Activated CD4-positive, alpha-beta memory T cell treated with anti-CD3 and anti-CD28 coated beads, Interleukin-2, amount 10 ng/mL, durations not matched to agents 7 days and 5 days (primary cell): Measurements from ENCODE around the gene ARL11. TPM values are rescaled to one million over a fixed set of nuclear protein-coding genes. Genes with fewer than 3 reads are reported as not detected.
A peak's percentile ranks its signal among the peaks of the same experiment; 100 is the strongest.
"Not testable (repeated sequence)": the region's sequence is repeated elsewhere in the genome, so short reads cannot be mapped to it uniquely, and the experiment has no call there.

Source experiments
- CTCF ChIA-PET: fragments of 350-600 bp; sonication (Branson Sonifier 250); formaldehyde crosslinking; loops from one replicate; lab custom pipeline; 2021; ENCODE audit warnings: antibody characterized with exemption, inconsistent platforms; lab: Charles Lee
- POLR2A ChIA-PET: fragments of 350-600 bp; sonication (Branson Sonifier 250); formaldehyde crosslinking; loops from one replicate; lab custom pipeline; 2021; ENCODE audit warnings: antibody characterized with exemption; lab: Charles Lee
- DNase-seq: peaks from one replicate; pipeline ENCODE4 v3.0.0-alpha.2; 2020
- H3K27ac Mint-ChIP-seq: one replicate; pipeline ENCODE4 v1.8.0; 2021; ENCODE audit warnings: mild to moderate bottlenecking, mixed read lengths
- H3K27me3 Mint-ChIP-seq: one replicate; pipeline ENCODE4 v1.8.0; 2021; ENCODE audit warnings: mixed read lengths
- H3K36me3 Mint-ChIP-seq: one replicate; pipeline ENCODE4 v1.8.0; 2021; ENCODE audit warnings: low read depth, mixed read lengths
- H3K4me1 Mint-ChIP-seq: one replicate; pipeline ENCODE4 v1.8.0; 2021; ENCODE audit warnings: mixed read lengths
- H3K4me3 Mint-ChIP-seq: one replicate; pipeline ENCODE4 v1.8.0; 2021; ENCODE audit warnings: mild to moderate bottlenecking, mixed read lengths
- H3K9me3 Mint-ChIP-seq: one replicate; pipeline ENCODE4 v1.8.0; 2021; ENCODE audit warnings: mixed read lengths
- total RNA-seq, 2 experiments: library from RNA; stranded (reverse); gene quantifications; one replicate each; pipeline ENCODE4 v1.2.3, GENCODE V29; 2021

Gene ARL11
- total RNA-seq, 2 experiments from 2014 or later: 0.63 to 0.81 TPM

GRCh38 chr13:49597043-49597641 lies 31.2 kb upstream of the ARL11 start:
- ChIA-PET POLR2A (interaction anchor here (1.0 kb wide), 1 partner anchor 12 kb away, joined by 5 read pairs; the partner anchor contains the start of gene RCBTB1), CTCF (interaction anchor here (0.6 kb wide), 1 partner anchor 199 kb away, joined by 3 read pairs; no protein-coding TSS in a partner anchor)
- H3K4me3 Mint-ChIP-seq: no peak overlapping the region
- no peaks in the 10 kb centered on the region for H3K36me3 Mint-ChIP-seq
- no peaks in the 10 kb centered on the region for H3K9me3 Mint-ChIP-seq
- no peaks in the 10 kb centered on the region for H3K27me3 Mint-ChIP-seq
- DNase-seq: no peak
- no peak overlapping the region for H3K27ac Mint-ChIP-seq
- H3K4me1 Mint-ChIP-seq: no peaks in the 10 kb centered on the region

- Mint-ChIP-seq H3K27me3 (no peaks in the 10 kb centered on the region), H3K27ac (no peak overlapping the region), H3K9me3 (no peaks in the 10 kb centered on the region), H3K4me3 (no peak overlapping the region), H3K36me3 (no peaks in the 10 kb centered on the region), H3K4me1 (peaks cover 3% of the 10 kb centered on the region)
- DNase-seq: no peak
- CTCF ChIA-PET: interaction anchor here (1.2 to 1.5 kb wide), 3 partner anchors 11 to 300 kb away, joined by 3 to 7 read pairs (median 5); no protein-coding TSS in a partner anchor
- POLR2A ChIA-PET: interaction anchor here (1.4 to 1.6 kb wide), 3 partner anchors 16 to 159 kb away, joined by 4 to 6 read pairs (median 5); partner anchors contain the start of genes PHF11 and RCBTB1
Measured at GRCh38 chr13:49602005-49602404, 26.3 kb upstream of the ARL11 start.

- POLR2A ChIA-PET: interaction anchor here (1.4 to 1.6 kb wide), 3 partner anchors 17 to 160 kb away, joined by 4 to 6 read pairs (median 5); partner anchors contain the start of genes PHF11 and RCBTB1
Measured at GRCh38 chr13:49602615-49603014, 25.7 kb upstream of the ARL11 start.

GRCh38 chr13:49604570-49604969 lies 23.7 kb upstream of the ARL11 start:
- DNase-seq: no peak
- ChIA-PET POLR2A (no interaction called here), CTCF (interaction anchor here (1.9 kb wide), 1 partner anchor 160 kb away, joined by 5 read pairs; no protein-coding TSS in a partner anchor)
- H3K27ac Mint-ChIP-seq: no peak overlapping the region
- H3K4me1 Mint-ChIP-seq: peaks cover 6% of the 10 kb centered on the region
- H3K4me3 Mint-ChIP-seq: no peak overlapping the region
- no peaks in the 10 kb centered on the region for H3K9me3 Mint-ChIP-seq
- no peaks in the 10 kb centered on the region for H3K36me3 Mint-ChIP-seq
- peaks cover 2% of the 10 kb centered on the region for H3K27me3 Mint-ChIP-seq

More at GRCh38 chr13:49602615-49603014, 25.7 kb upstream of the ARL11 start:
- CTCF ChIA-PET: interaction anchor here (0.5 to 1.5 kb wide), 5 partner anchors 10 to 1022 kb away, joined by 3 to 7 read pairs (median 3); no protein-coding TSS in a partner anchor
- H3K4me3 Mint-ChIP-seq, H3K36me3 Mint-ChIP-seq, H3K27ac Mint-ChIP-seq, H3K27me3 Mint-ChIP-seq, H3K9me3 Mint-ChIP-seq, DNase-seq, H3K4me1 Mint-ChIP-seq: not testable (repeated sequence)

GRCh38 chr13:49606747-49607648 lies 21.3 kb upstream of the ARL11 start:
- Mint-ChIP-seq H3K27me3 (peaks cover 2% of the 10 kb centered on the region), H3K27ac (peak overlapping the region; percentile 62), H3K9me3 (no peaks in the 10 kb centered on the region), H3K36me3 (no peaks in the 10 kb centered on the region), H3K4me3 (peak overlapping the region; percentile 76), H3K4me1 (peaks cover 6% of the 10 kb centered on the region)
- ChIA-PET CTCF (interaction anchor here (0.6 to 2.6 kb wide), 23 partner anchors 18 to 327 kb away, joined by 3 to 15 read pairs (median 3); partner anchors contain the start of gene CAB39L), POLR2A (interaction anchor here (0.6 to 1.3 kb wide), 4 partner anchors 36 to 307 kb away, joined by 3 to 4 read pairs (median 4); partner anchors contain the start of genes KPNA3 and PHF11)
- peak; percentile 86 for DNase-seq

GRCh38 chr13:49607761-49608160 lies 20.5 kb upstream of the ARL11 start:
- Mint-ChIP-seq H3K27ac (no peak overlapping the region), H3K36me3 (no peaks in the 10 kb centered on the region), H3K27me3 (peaks cover 2% of the 10 kb centered on the region), H3K4me3 (no peak overlapping the region), H3K4me1 (peaks cover 6% of the 10 kb centered on the region), H3K9me3 (no peaks in the 10 kb centered on the region)
- DNase-seq: no peak
- ChIA-PET POLR2A (interaction anchor here (1.1 to 1.2 kb wide), 2 partner anchors 22 to 313 kb away, joined by 3 to 4 read pairs; no protein-coding TSS in a partner anchor), CTCF (interaction anchor here (0.6 to 2.6 kb wide), 9 partner anchors 12 to 327 kb away, joined by 3 to 15 read pairs (median 4); partner anchors contain the start of gene CAB39L)

GRCh38 chr13:49608651-49609331 lies 19.5 kb upstream of the ARL11 start:
- no peak overlapping the region for H3K27ac Mint-ChIP-seq
- no peak for DNase-seq
- ChIA-PET POLR2A (interaction anchor here (1.1 to 1.2 kb wide), 2 partner anchors 23 to 314 kb away, joined by 3 to 4 read pairs; no protein-coding TSS in a partner anchor), CTCF (interaction anchor here (1.0 to 2.4 kb wide), 6 partner anchors 11 to 364 kb away, joined by 3 to 12 read pairs (median 3); no protein-coding TSS in a partner anchor)
- peaks cover 6% of the 10 kb centered on the region for H3K4me1 Mint-ChIP-seq
- H3K4me3 Mint-ChIP-seq: no peak overlapping the region
- H3K36me3 Mint-ChIP-seq: no peaks in the 10 kb centered on the region
- no peaks in the 10 kb centered on the region for H3K9me3 Mint-ChIP-seq
- peaks cover 2% of the 10 kb centered on the region for H3K27me3 Mint-ChIP-seq

- Mint-ChIP-seq H3K4me1 (peaks cover 6% of the 10 kb centered on the region), H3K4me3 (no peak overlapping the region), H3K27ac (no peak overlapping the region), H3K9me3 (no peaks in the 10 kb centered on the region), H3K27me3 (peaks cover 2% of the 10 kb centered on the region), H3K36me3 (no peaks in the 10 kb centered on the region)
- POLR2A ChIA-PET: no interaction called here
- no peak for DNase-seq
- CTCF ChIA-PET: no interaction called here
Measured at GRCh38 chr13:49610176-49610575, 18.1 kb upstream of the ARL11 start.

GRCh38 chr13:49612042-49612441 lies 16.3 kb upstream of the ARL11 start:
- POLR2A ChIA-PET, H3K27me3 Mint-ChIP-seq, H3K36me3 Mint-ChIP-seq, H3K4me1 Mint-ChIP-seq, H3K9me3 Mint-ChIP-seq, DNase-seq, H3K27ac Mint-ChIP-seq, H3K4me3 Mint-ChIP-seq: not testable (repeated sequence)
- CTCF ChIA-PET: interaction anchor here (1.1 kb wide), 1 partner anchor 10 kb away, joined by 3 read pairs; no protein-coding TSS in a partner anchor

- H3K4me3 Mint-ChIP-seq: no peak overlapping the region
- H3K36me3 Mint-ChIP-seq: no peaks in the 10 kb centered on the region
- no peaks in the 10 kb centered on the region for H3K4me1 Mint-ChIP-seq
- CTCF ChIA-PET: no interaction called here
- DNase-seq: no peak
- H3K9me3 Mint-ChIP-seq: no peaks in the 10 kb centered on the region
- no peaks in the 10 kb centered on the region for H3K27me3 Mint-ChIP-seq
- POLR2A ChIA-PET: no interaction called here
- no peak overlapping the region for H3K27ac Mint-ChIP-seq
Measured at GRCh38 chr13:49615836-49616675, 12.3 kb upstream of the ARL11 start.

- Mint-ChIP-seq H3K9me3 (no peaks in the 10 kb centered on the region), H3K27me3 (no peaks in the 10 kb centered on the region), H3K4me3 (no peak overlapping the region), H3K27ac (no peak overlapping the region), H3K4me1 (no peaks in the 10 kb centered on the region), H3K36me3 (no peaks in the 10 kb centered on the region)
- DNase-seq: no peak
- ChIA-PET POLR2A (no interaction called here), CTCF (no interaction called here)
Measured at GRCh38 chr13:49616676-49617065, 11.6 kb upstream of the ARL11 start.
